Stomach (tissue), 4 donors: ENCODE data around the gene UGT1A6.

Experiments
- CTCF ChIP-seq, 7 experiments: fragments of 450-650 bp in 4 of 7; fragments of 200-600 bp in 3 of 7; sonication (generic) in 3 of 7; IDR thresholded peaks; one replicate each; pipeline ENCODE4 v1.5.1; 2016 to 2019; ENCODE audit warnings: antibody characterized with exemption in 7 of 7, control low read depth in 2 of 7, mild to moderate bottlenecking in 1 of 7
- POLR2A ChIP-seq, 4 donors: fragments of 450-650 bp; IDR thresholded peaks; one replicate each; pipeline ENCODE4 v1.6.1; 2016; ENCODE audit warnings: antibody characterized with exemption in 4 of 4, control low read depth in 2 of 4, mild to moderate bottlenecking in 1 of 4, moderate library complexity in 1 of 4

- TF ChIP-seq CTCF (IDR thresholded peaks at IDR 0.05) (no peak), POLR2A (IDR thresholded peaks at IDR 0.05) (no peak)
Measured at GRCh38 chr2:233775414-233775813, 82.7 kb downstream of the UGT1A6 start.
